Measurements from ENCODE around the gene AGAP1. TPM values are rescaled to one million over a fixed set of nuclear protein-coding genes. Genes with fewer than 3 reads are reported as not detected.

AGAP1 gene
- total RNA-seq, 1 donor from 2014 or later = 20.4 TPM

DNA sequence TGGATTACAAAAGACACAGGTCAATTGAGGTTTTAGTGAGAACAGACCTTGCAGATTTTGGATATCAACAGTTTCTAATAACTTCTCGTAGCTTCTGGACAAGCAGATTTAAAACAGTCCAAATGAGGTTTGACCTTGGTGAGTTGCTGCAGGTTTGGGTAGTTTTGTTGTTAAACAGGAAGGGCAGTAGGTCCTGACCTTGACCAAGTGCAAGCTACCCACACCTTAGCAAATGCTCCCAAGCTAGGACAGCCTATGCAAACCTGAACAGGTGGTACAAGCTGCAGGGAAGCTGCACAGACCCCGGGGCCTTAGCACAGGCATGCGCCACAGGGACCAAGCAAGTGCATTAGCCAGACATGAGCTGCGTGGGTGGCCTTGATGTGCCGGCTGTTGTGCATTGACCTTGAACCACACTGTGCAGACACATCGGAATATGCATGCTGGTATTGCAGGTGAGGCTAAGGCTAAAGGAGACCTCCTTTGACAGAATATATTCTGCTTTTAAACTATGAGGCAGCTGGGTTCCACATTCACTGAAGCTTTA is 40.2 kb upstream of the AGAP1 start:
- no peak overlapping the region for H3K27ac ChIP-seq
- H3K4me1 ChIP-seq = no peaks in the 10 kb centered on the region
- no peaks in the 10 kb centered on the region for H3K36me3 ChIP-seq
- no peak for TF ChIP-seq EZH2phosphoT487 (IDR thresholded peaks at IDR 0.05)
- TF ChIP-seq EZH2 (IDR thresholded peaks at IDR 0.05) = no peak
- TF ChIP-seq, protein P1, sequence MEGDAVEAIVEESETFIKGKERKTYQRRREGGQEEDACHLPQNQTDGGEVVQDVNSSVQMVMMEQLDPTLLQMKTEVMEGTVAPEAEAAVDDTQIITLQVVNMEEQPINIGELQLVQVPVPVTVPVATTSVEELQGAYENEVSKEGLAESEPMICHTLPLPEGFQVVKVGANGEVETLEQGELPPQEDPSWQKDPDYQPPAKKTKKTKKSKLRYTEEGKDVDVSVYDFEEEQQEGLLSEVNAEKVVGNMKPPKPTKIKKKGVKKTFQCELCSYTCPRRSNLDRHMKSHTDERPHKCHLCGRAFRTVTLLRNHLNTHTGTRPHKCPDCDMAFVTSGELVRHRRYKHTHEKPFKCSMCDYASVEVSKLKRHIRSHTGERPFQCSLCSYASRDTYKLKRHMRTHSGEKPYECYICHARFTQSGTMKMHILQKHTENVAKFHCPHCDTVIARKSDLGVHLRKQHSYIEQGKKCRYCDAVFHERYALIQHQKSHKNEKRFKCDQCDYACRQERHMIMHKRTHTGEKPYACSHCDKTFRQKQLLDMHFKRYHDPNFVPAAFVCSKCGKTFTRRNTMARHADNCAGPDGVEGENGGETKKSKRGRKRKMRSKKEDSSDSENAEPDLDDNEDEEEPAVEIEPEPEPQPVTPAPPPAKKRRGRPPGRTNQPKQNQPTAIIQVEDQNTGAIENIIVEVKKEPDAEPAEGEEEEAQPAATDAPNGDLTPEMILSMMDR (IDR thresholded peaks at IDR 0.05) = no peak
- no peaks in the 10 kb centered on the region for H3K9me3 ChIP-seq (ENCODE audit: low read depth)
- no peak overlapping the region for H2AFZ ChIP-seq (replicated peaks)
- H3K9ac ChIP-seq = no peak overlapping the region
- H3K27me3 Mint-ChIP-seq (ENCODE audit: insufficient read depth, low read depth) = peaks cover 2% of the 10 kb centered on the region
- H3K27me3 ChIP-seq = no peaks in the 10 kb centered on the region
- no peaks in the 10 kb centered on the region for H4K20me1 ChIP-seq (ENCODE audit: low read depth)
- H3K79me2 ChIP-seq (ENCODE audit: low read depth) = no peaks in the 10 kb centered on the region
- H3K9me3 Mint-ChIP-seq = no peaks in the 10 kb centered on the region
- no peak overlapping the region for H3K4me3 Mint-ChIP-seq
- H3K4me3 ChIP-seq = no peak overlapping the region
- no peaks in the 10 kb centered on the region for H3K4me1 Mint-ChIP-seq
- H3K27ac Mint-ChIP-seq = no peak overlapping the region
- no peaks in the 10 kb centered on the region for H3K36me3 Mint-ChIP-seq
- no peak for DNase-seq (ENCODE audit: low spot score)
- H3K4me2 ChIP-seq = no peak overlapping the region
- no peaks in the 10 kb centered on the region for H3F3A ChIP-seq (ENCODE audit: low read depth)

DNA sequence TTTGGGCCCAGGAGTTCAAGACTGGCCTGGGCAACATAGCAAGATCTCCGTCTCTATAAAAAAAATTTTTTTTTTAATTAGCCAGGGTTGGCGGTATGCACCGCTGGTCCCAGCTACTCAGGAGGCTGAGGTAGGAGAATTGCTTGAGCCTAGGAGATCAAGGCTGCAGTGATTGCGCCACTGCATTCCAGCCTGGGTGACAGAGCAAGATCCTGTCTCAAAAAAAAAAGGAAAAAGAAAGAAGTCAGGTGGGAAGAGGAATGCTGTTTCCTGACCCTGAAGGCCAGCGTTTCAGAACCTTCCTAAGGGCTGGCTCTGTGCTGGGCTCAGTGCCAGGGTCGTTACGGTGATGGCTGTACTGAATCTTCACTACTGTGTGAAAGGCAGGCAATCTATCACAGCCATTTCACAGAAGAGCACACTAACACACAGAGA is 35.0 kb upstream of the AGAP1 start:
- Histone ChIP-seq H3K9ac (no peak overlapping the region), H3K4me3 (no peak overlapping the region), H3K36me3 (no peaks in the 10 kb centered on the region), H3K4me1 (no peaks in the 10 kb centered on the region), H3F3A (ENCODE audit: low read depth) (no peaks in the 10 kb centered on the region), H3K4me2 (no peak overlapping the region), H3K79me2 (ENCODE audit: low read depth) (no peaks in the 10 kb centered on the region), H2AFZ (replicated peaks) (no peak overlapping the region), H3K9me3 (ENCODE audit: low read depth) (no peaks in the 10 kb centered on the region), H3K27me3 (no peaks in the 10 kb centered on the region), H3K27ac (no peak overlapping the region), H4K20me1 (ENCODE audit: low read depth) (no peaks in the 10 kb centered on the region)
- Mint-ChIP-seq H3K36me3 (no peaks in the 10 kb centered on the region), H3K27me3 (ENCODE audit: insufficient read depth, low read depth) (peaks cover 4% of the 10 kb centered on the region), H3K4me3 (no peak overlapping the region), H3K9me3 (no peaks in the 10 kb centered on the region), H3K27ac (no peak overlapping the region), H3K4me1 (no peaks in the 10 kb centered on the region)
- DNase-seq (ENCODE audit: low spot score) = no peak
- TF ChIP-seq, protein P1 (IDR thresholded peaks at IDR 0.05) = no peak
- no peak for TF ChIP-seq EZH2phosphoT487 (IDR thresholded peaks at IDR 0.05)
- TF ChIP-seq EZH2 (IDR thresholded peaks at IDR 0.05) = no peak

DNA sequence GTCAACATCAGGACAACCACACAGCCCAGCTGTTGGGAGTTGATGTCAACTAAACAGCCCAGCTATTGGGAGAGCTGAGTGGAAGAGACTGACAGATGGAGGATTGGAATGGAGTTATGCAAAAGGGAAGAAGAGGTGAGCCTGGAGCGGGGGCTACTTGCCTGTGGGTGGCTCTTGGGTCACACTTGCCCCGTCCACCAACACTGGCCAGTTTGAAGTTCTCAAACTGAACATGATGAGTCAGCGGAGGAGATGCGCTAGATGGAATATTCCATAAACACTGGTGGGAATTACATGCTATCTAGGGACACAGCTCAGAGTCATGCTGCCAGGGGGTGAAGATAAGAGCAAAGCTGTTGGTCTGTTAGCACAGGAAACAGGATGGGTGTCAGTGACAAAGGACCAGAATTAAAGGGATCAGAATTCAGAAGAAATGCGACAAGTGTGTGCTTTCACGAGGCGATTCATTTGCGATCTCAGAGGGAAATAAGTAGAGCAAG is 33.2 kb upstream of the AGAP1 start:
- H3K27me3 Mint-ChIP-seq (ENCODE audit: insufficient read depth, low read depth) = peaks cover 4% of the 10 kb centered on the region
- Histone ChIP-seq H3K27me3 (no peaks in the 10 kb centered on the region), H3K9ac (no peak overlapping the region), H2AFZ (replicated peaks) (no peak overlapping the region), H3K4me1 (no peaks in the 10 kb centered on the region), H3K4me2 (no peak overlapping the region), H3F3A (ENCODE audit: low read depth) (no peaks in the 10 kb centered on the region), H3K27ac (no peak overlapping the region), H3K9me3 (ENCODE audit: low read depth) (no peaks in the 10 kb centered on the region), H4K20me1 (ENCODE audit: low read depth) (no peaks in the 10 kb centered on the region), H3K4me3 (no peak overlapping the region), H3K79me2 (ENCODE audit: low read depth) (no peaks in the 10 kb centered on the region), H3K36me3 (no peaks in the 10 kb centered on the region)
- DNase-seq (ENCODE audit: low spot score) = no peak
- H3K4me3 Mint-ChIP-seq = no peak overlapping the region
- no peaks in the 10 kb centered on the region for H3K9me3 Mint-ChIP-seq
- H3K36me3 Mint-ChIP-seq = no peaks in the 10 kb centered on the region
- no peaks in the 10 kb centered on the region for H3K4me1 Mint-ChIP-seq
- TF ChIP-seq EZH2phosphoT487 (IDR thresholded peaks at IDR 0.05) (no peak), EZH2 (IDR thresholded peaks at IDR 0.05) (no peak)
- TF ChIP-seq, protein P1 (IDR thresholded peaks at IDR 0.05) = no peak
- H3K27ac Mint-ChIP-seq = no peak overlapping the region

Data from neural progenitor cell (in vitro differentiated cells).